Prostate gland (tissue), 2 donors: ENCODE measurements around the gene ZNF763. TPM values are rescaled to one million over a fixed set of nuclear protein-coding genes. Genes with fewer than 3 reads are reported as not detected.
"Not testable (repeated sequence)": the region's sequence is repeated elsewhere in the genome, so short reads cannot be mapped to it uniquely, and the experiment has no call there.

Source experiments
- DNase-seq: peaks from one replicate; pipeline ENCODE4 v3.0.0-alpha.2; 2019; ENCODE audit warnings: low spot score
- H3K27ac ChIP-seq, 2 donors: fragments of 200-600 bp; sonication (generic); 2 replicates each; pipeline ENCODE4 v1.5.1; 2017 to 2019
- H3K27me3 ChIP-seq: fragments of 200-600 bp; sonication (generic); replicated peaks from 2 replicates; pipeline ENCODE4 v1.5.1; 2019; ENCODE audit not compliant: insufficient read depth
- H3K36me3 ChIP-seq, 2 donors: fragments of 200-600 bp; sonication (generic); 1 replicate in 1 of 2; 2 replicates in 1 of 2; pipeline versions ENCODE4 v1.5.1 to v1.8.1; 2017 to 2019
- H3K4me1 ChIP-seq: fragments of 200-600 bp; sonication (generic); replicated peaks from 2 replicates; pipeline ENCODE4 v1.5.1; 2019
- H3K4me3 ChIP-seq, 2 donors: fragments of 200-600 bp; sonication (generic); 2 replicates each; pipeline ENCODE4 v1.5.1; 2017 to 2019
- H3K9me3 ChIP-seq: fragments of 200-600 bp; sonication (generic); 2 replicates; pipeline ENCODE4 v1.5.1; 2017
- POLR2A ChIP-seq: fragments of 450-650 bp; IDR thresholded peaks from one replicate; pipeline ENCODE4 v1.6.1; 2016; ENCODE audit warnings: antibody characterized with exemption, mild to moderate bottlenecking
- POLR2AphosphoS5 ChIP-seq: sonication (generic); formaldehyde crosslinking; IDR thresholded peaks from one replicate; pipeline ENCODE4 v1.6.1; 2017; ENCODE audit warnings: antibody characterized with exemption
- WGBS: methylation state at CpG from one replicate; pipeline ENCODE4 v1.1.5; 2018; 5-methylcytosine and 5-hydroxymethylcytosine counted together
- intact Hi-C: fragments of 100-400 bp; cut with DNase I; formaldehyde crosslinking; loops from one replicate; pipeline ENCODE4 v1.14.2; 2022
- total RNA-seq, 2 donors: library from RNA; depleted of rRNA; stranded (reverse); fragments of >200 nt; gene quantifications; one replicate each; pipeline ENCODE4 v1.1.0, GENCODE V29; 2016
- TF ChIP-seq, protein P1 (sequence below), 4 experiments: fragments of 200-600 bp in 2 of 4; fragments of 450-650 bp in 2 of 4; sonication (generic) in 2 of 4; IDR thresholded peaks; 1 replicate in 3 of 4; 2 replicates in 1 of 4; pipeline ENCODE4 v1.5.1; 2016 to 2019; ENCODE audit warnings: antibody characterized with exemption in 4 of 4, mild to moderate bottlenecking in 2 of 4, moderate library complexity in 2 of 4

ZNF763 gene
- total RNA-seq, 2 donors from 2014 or later = 4.0 to 5.6 TPM

DNA sequence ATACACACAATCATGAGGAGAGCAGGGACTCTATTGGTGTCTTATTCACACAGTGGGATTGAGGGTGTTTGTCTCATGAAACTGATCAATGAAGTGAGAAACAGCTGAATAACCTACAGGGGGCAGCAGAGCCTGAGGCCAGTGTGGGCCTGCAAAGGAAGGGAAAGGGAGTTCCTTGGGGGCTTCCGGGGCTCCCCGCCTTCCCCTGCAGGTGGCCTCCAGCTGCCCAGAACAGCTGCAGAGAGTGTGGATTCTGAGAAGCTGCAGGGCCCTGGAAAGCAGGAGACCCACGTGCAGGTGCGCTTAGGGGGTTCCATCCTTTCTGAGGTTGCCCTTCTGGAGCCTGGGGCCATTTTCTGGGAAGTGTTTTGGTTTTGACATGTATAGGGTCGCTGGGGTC lies 20.1 kb downstream of the ZNF763 start:
- H3K36me3 ChIP-seq = no peaks in the 10 kb centered on the region
- 37% methylated on average over 5 of the region's 5 CpGs for WGBS
- no peak overlapping the region for H3K27ac ChIP-seq
- no peaks in the 10 kb centered on the region for H3K9me3 ChIP-seq
- H3K4me1 ChIP-seq = no peaks in the 10 kb centered on the region
- TF ChIP-seq POLR2AphosphoS5 (no peak), POLR2A (no peak)
- TF ChIP-seq, protein P1, sequence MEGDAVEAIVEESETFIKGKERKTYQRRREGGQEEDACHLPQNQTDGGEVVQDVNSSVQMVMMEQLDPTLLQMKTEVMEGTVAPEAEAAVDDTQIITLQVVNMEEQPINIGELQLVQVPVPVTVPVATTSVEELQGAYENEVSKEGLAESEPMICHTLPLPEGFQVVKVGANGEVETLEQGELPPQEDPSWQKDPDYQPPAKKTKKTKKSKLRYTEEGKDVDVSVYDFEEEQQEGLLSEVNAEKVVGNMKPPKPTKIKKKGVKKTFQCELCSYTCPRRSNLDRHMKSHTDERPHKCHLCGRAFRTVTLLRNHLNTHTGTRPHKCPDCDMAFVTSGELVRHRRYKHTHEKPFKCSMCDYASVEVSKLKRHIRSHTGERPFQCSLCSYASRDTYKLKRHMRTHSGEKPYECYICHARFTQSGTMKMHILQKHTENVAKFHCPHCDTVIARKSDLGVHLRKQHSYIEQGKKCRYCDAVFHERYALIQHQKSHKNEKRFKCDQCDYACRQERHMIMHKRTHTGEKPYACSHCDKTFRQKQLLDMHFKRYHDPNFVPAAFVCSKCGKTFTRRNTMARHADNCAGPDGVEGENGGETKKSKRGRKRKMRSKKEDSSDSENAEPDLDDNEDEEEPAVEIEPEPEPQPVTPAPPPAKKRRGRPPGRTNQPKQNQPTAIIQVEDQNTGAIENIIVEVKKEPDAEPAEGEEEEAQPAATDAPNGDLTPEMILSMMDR (IDR thresholded peaks at IDR 0.05) = no peak
- no peaks in the 10 kb centered on the region for H3K27me3 ChIP-seq
- H3K4me3 ChIP-seq = no peak overlapping the region
- no peak for DNase-seq
- intact Hi-C loops = no loop called here

DNA sequence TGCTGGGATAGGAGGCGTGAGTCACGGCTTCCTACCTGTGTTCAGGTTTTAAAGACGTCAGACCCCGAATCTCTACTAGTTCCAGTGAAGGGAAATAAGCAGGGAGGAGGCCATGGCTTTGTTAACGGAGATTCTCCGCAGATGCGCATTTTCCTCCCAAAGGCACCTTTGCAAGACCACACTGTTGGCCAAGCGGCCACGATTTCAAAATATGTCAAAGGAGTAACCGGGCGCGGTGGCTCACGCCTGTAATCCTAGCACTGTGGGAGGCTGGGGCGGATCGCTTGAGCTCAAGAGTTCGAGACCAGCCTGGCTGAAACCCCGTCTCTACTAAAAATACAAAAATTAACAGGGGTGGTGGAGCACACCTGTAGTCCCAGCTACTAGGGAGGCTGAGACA lies 21.9 kb downstream of the ZNF763 start:
- no peak for DNase-seq
- Histone ChIP-seq H3K9me3 (no peaks in the 10 kb centered on the region), H3K36me3 (no peaks in the 10 kb centered on the region), H3K4me1 (no peaks in the 10 kb centered on the region), H3K27me3 (no peaks in the 10 kb centered on the region), H3K27ac (no peak overlapping the region), H3K4me3 (no peak overlapping the region)
- intact Hi-C loops = loop anchor here (1.0 to 2.0 kb wide), 2 partner anchors 106 to 188 kb away; partner anchors contain the start of gene ZNF491
- 94% methylated on average over 17 of the region's 17 CpGs for WGBS
- TF ChIP-seq, protein P1 (IDR thresholded peaks at IDR 0.05) = no peak
- TF ChIP-seq POLR2A = no peak
- no peak for TF ChIP-seq POLR2AphosphoS5

DNA sequence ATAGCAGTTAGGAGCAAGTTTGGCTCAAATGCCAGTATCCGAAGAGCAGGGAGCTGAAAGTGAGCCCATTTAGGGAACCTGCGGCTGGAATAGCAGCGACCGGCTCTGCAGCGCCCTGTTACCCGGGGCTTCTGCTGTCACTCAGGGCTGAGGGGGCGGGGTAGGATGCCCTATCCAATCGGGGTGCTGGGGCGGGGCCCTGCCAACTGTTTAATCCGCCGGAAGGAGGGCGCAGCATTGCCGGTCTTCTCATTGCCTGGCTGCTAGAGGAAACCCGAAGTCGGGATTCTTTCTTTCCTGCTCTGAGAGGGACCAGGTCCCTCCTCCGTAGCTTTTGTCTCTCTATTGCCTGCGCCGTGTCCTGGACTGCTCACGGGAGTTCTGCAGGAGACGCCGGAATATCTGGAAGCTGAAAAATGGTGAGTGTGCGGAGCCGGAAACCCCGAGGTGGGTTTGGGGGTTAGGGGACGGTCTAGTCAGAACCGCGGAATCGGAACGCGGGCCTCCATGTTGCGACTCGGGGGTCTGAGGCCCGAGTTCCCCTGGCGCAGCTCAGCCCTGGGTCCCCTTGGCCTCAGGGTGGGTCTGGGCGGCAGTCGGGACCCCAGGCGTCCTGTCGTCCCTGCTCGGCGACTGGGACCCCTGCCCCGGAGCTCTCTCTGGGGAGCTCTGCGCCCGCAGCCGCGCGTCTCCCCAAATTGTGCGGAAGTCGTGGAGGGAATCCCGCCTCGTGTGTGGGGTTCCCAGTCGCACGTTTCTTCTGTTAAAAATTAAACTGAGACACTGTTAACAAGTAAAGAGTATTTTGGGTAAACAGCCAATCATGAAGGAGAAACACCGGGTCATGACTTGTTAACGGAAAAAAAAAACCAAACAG lies 22.8 kb downstream of the ZNF763 start:
- TF ChIP-seq, protein P1 (IDR thresholded peaks at IDR 0.05) = peak in 2 of 4 experiments; percentile 5 to 22
- TF ChIP-seq POLR2AphosphoS5 (peak; percentile 94), POLR2A (peak; percentile 68)

DNA sequence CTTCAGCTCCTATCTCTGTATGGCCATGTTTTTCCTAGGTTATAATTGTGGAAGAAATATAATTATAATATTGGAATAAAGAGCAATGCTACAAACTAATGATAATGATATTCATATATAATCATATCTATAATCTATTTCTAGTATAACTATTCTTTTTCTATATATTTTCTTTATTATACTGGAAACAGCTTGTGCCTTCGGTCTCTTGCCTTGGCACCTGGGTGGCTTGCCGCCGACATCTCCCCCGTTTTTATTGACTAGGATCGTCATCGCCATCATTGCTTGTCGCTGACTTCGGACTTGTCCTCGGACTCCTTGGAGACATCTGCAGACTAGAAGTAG lies 24.2 kb downstream of the ZNF763 start:
- TF ChIP-seq POLR2AphosphoS5 (no peak), POLR2A (no peak)
- TF ChIP-seq, protein P1 (IDR thresholded peaks at IDR 0.05) = no peak
- Histone ChIP-seq H3K9me3 (no peaks in the 10 kb centered on the region), H3K4me1 (no peaks in the 10 kb centered on the region), H3K27me3 (no peaks in the 10 kb centered on the region), H3K4me3 (peak overlapping the region; percentile 65 to 73), H3K36me3 (no peaks in the 10 kb centered on the region), H3K27ac (peak overlapping the region in 1 of 2 donors; percentile 85)
- WGBS = 71% methylated on average over 9 of the region's 9 CpGs
- intact Hi-C loops = loop anchor here (1.0 to 2.0 kb wide), 2 partner anchors 66 to 102 kb away; partner anchors contain the start of gene ZNF69
- no peak for DNase-seq

More for the DNA sequence above, 22.8 kb downstream of the ZNF763 start:
- Histone ChIP-seq H3K36me3 (no peaks in the 10 kb centered on the region), H3K9me3 (no peaks in the 10 kb centered on the region), H3K4me3 (peak overlapping the region; percentile 65 to 73), H3K27ac (peak overlapping the region; percentile 77 to 85), H3K4me1 (no peaks in the 10 kb centered on the region), H3K27me3 (no peaks in the 10 kb centered on the region)
- under 1% methylated on average over 51 of the region's 54 CpGs for WGBS
- intact Hi-C loops = loop anchor here (1.0 to 2.0 kb wide), 4 partner anchors 23 to 189 kb away; partner anchors contain the start of genes ZNF491 and ZNF69
- DNase-seq = peak; percentile 95

DNA sequence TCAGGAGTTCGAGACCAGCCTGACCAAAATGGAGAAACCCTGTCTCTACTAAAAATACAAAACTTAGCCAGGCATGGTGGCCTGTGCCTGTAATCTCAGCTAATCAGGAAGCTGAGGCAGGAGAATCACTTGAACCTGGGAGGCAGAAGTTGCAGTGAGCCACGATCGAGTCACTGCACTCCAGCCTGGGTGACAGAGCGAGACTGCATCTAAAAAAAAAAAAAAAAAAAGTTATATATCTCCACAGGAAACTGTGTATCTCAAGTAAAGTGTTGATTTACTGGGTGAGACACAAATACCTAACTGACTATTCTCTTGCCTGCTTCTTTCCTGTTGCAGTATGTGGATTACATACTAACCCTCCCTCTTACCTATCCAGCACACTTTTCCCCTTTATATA lies 27.1 kb downstream of the ZNF763 start:
- H3K4me1 ChIP-seq, H3K4me3 ChIP-seq, H3K27me3 ChIP-seq, H3K27ac ChIP-seq, H3K9me3 ChIP-seq, intact Hi-C loops, H3K36me3 ChIP-seq, DNase-seq: not testable (repeated sequence)
- WGBS = 82% methylated on average over 4 of the region's 4 CpGs
